ENCODE results near the gene AKAP13.
A peak's percentile ranks its signal among the peaks of the same experiment; 100 is the strongest.

The AKAP13 gene

GRCh38 chr15:85598718-85599398, 218.5 kb downstream of the AKAP13 start:
- no peak for DNase-seq (ENCODE audit: low read depth)

GRCh38 chr15:85600001-85600400, 219.6 kb downstream of the AKAP13 start:
- no peak for DNase-seq (ENCODE audit: low read depth)

GRCh38 chr15:85603160-85603559, 222.8 kb downstream of the AKAP13 start:
- no peak for DNase-seq (ENCODE audit: low read depth)

GRCh38 chr15:85603703-85604102, 223.3 kb downstream of the AKAP13 start:
- DNase-seq (ENCODE audit: low read depth), result no peak

GRCh38 chr15:85604194-85604593, 223.8 kb downstream of the AKAP13 start:
- DNase-seq (ENCODE audit: low read depth), result no peak

GRCh38 chr15:85606738-85607137, 226.3 kb downstream of the AKAP13 start:
- no peak for DNase-seq (ENCODE audit: low read depth)

- no peak for DNase-seq (ENCODE audit: low read depth)
These were observed 226.9 kb downstream of the AKAP13 start for GRCh38 chr15:85607141-85607806.

- DNase-seq (ENCODE audit: low read depth), result no peak
These were observed 227.4 kb downstream of the AKAP13 start for GRCh38 chr15:85607842-85608241.

GRCh38 chr15:85609492-85609891, 229.1 kb downstream of the AKAP13 start:
- no peak for DNase-seq (ENCODE audit: low read depth)

GRCh38 chr15:85611361-85611760, 231.0 kb downstream of the AKAP13 start:
- no peak for DNase-seq (ENCODE audit: low read depth)

- DNase-seq (ENCODE audit: low read depth), result no peak
These were observed 233.7 kb downstream of the AKAP13 start for GRCh38 chr15:85614059-85614458.

GRCh38 chr15:85615930-85616329, 235.5 kb downstream of the AKAP13 start:
- DNase-seq (ENCODE audit: low read depth), result no peak

- DNase-seq (ENCODE audit: low read depth), result no peak
These were observed 236.2 kb downstream of the AKAP13 start for GRCh38 chr15:85616549-85617110.

- no peak for DNase-seq (ENCODE audit: low read depth)
These were observed 237.8 kb downstream of the AKAP13 start for GRCh38 chr15:85618228-85618505.

- DNase-seq (ENCODE audit: low read depth), result peak; percentile 90
These were observed 238.6 kb downstream of the AKAP13 start for GRCh38 chr15:85618956-85619491.

GRCh38 chr15:85619992-85620689, 239.7 kb downstream of the AKAP13 start:
- no peak for DNase-seq (ENCODE audit: low read depth)

GRCh38 chr15:85620690-85621049, 240.3 kb downstream of the AKAP13 start:
- peak; percentile 80 for DNase-seq (ENCODE audit: low read depth)

- no peak for DNase-seq (ENCODE audit: low read depth)
These were observed 240.7 kb downstream of the AKAP13 start for GRCh38 chr15:85621094-85621493.

GRCh38 chr15:85622221-85622831, 241.9 kb downstream of the AKAP13 start:
- DNase-seq (ENCODE audit: low read depth), result no peak

- DNase-seq (ENCODE audit: low read depth), result no peak
These were observed 243.1 kb downstream of the AKAP13 start for GRCh38 chr15:85623315-85624049.

GRCh38 chr15:85624291-85624801, 243.9 kb downstream of the AKAP13 start:
- DNase-seq (ENCODE audit: low read depth), result no peak
